K562 (cell line): ENCODE results near the gene ACAT2. TPM values are rescaled to one million over a fixed set of nuclear protein-coding genes. Genes with fewer than 3 reads are reported as not detected.

Source experiments
- ETV5 ChIP-seq: sonication (generic); formaldehyde crosslinking; IDR thresholded peaks from 2 replicates; pipeline ENCODE4 v1.4.0; 2020; ENCODE audit warnings: low read depth, mild to moderate bottlenecking, missing genetic modification reagents
- GABPB2 ChIP-seq: fragments of 250-450 bp; sonication (Bioruptor Pico); conservative IDR thresholded peaks from 2 replicates; pipeline ENCODE4 v1.5.1; 2021; ENCODE audit warnings: mild to moderate bottlenecking
- GATAD2B ChIP-seq: fragments of 450-650 bp; IDR thresholded peaks from 2 replicates; pipeline ENCODE4 v1.6.1; 2017; ENCODE audit warnings: mild to moderate bottlenecking, borderline replicate concordance
- KAT2B ChIP-seq: IDR thresholded peaks from one replicate; pipeline ENCODE4 v1.6.1; 2012; ENCODE audit warnings: low read depth, mild to moderate bottlenecking, control low read depth, inconsistent platforms, low read length, moderate library complexity
- KLF10 ChIP-seq: fragments of 250-450 bp; sonication (Bioruptor Pico); IDR thresholded peaks from 2 replicates; pipeline ENCODE4 v1.6.1; 2021; ENCODE audit warnings: matching md5 sums
- MTA3 ChIP-seq: fragments of 450-650 bp; formaldehyde crosslinking; IDR thresholded peaks from 2 replicates; pipeline ENCODE4 v1.6.1; 2017; ENCODE audit warnings: mild to moderate bottlenecking, borderline replicate concordance
- MTF1 ChIP-seq: fragments of 250-450 bp; sonication (Bioruptor Pico); IDR thresholded peaks from 2 replicates; pipeline ENCODE4 v1.9.0; 2021; ENCODE audit warnings: moderate library complexity, mild to moderate bottlenecking, inconsistent platforms, borderline replicate concordance
- PHF20 ChIP-seq: fragments of 450-650 bp; IDR thresholded peaks from 2 replicates; pipeline ENCODE4 v1.6.1; 2018; ENCODE audit not compliant: partially characterized antibody
- PURB ChIP-seq: sonication (generic); formaldehyde crosslinking; IDR thresholded peaks from 2 replicates; pipeline ENCODE4 v1.9.0; 2021; ENCODE audit warnings: low read depth, mild to moderate bottlenecking, missing genetic modification reagents
- SRSF9 ChIP-seq: fragments of 200-400 bp; formaldehyde crosslinking; IDR thresholded peaks from 2 replicates; pipeline ENCODE4 v1.6.1; 2017; ENCODE audit warnings: low read depth, low read length, borderline replicate concordance
- XRCC3 ChIP-seq: fragments of 450-650 bp; IDR thresholded peaks from 2 replicates; pipeline ENCODE4 v1.6.1; 2017; ENCODE audit warnings: mild to moderate bottlenecking, moderate library complexity
- ZFPM2 ChIP-seq: fragments of 250-450 bp; sonication (Bioruptor Pico); IDR thresholded peaks from 2 replicates; pipeline ENCODE4 v1.5.1; 2022; ENCODE audit warnings: mild to moderate bottlenecking
- ZFX ChIP-seq: sonication (generic); formaldehyde crosslinking; IDR thresholded peaks from 2 replicates; pipeline ENCODE4 v1.8.0; 2022; ENCODE audit warnings: mild to moderate bottlenecking, missing genetic modification reagents, moderate library complexity
- ZNF124 ChIP-seq: sonication (generic); formaldehyde crosslinking; IDR thresholded peaks from 2 replicates; pipeline ENCODE4 v1.8.1; 2022; ENCODE audit warnings: missing genetic modification reagents
- ZNF133 ChIP-seq: fragments of 250-450 bp; sonication (Bioruptor Pico); IDR thresholded peaks from 2 replicates; pipeline ENCODE4 v1.4.0; 2020; ENCODE audit warnings: mild to moderate bottlenecking
- ZNF140 ChIP-seq: fragments of 250-450 bp; sonication (Bioruptor Pico); IDR thresholded peaks from 2 replicates; pipeline ENCODE4 v1.8.0; 2021; ENCODE audit warnings: moderate library complexity, mild to moderate bottlenecking, inconsistent platforms
- ZNF224 ChIP-seq: sonication (generic); formaldehyde crosslinking; IDR thresholded peaks from 2 replicates; pipeline ENCODE4 v1.8.0; 2022; ENCODE audit warnings: mild to moderate bottlenecking, missing genetic modification reagents
- ZNF232 ChIP-seq: sonication (generic); formaldehyde crosslinking; IDR thresholded peaks from 2 replicates; pipeline ENCODE4 v1.8.0; 2022; ENCODE audit warnings: mild to moderate bottlenecking, missing genetic modification reagents
- ZNF316 ChIP-seq: fragments of 450-650 bp; IDR thresholded peaks from 2 replicates; pipeline ENCODE4 v1.6.1; 2016
- polyA plus RNA-seq, 8 experiments: library from polyadenylated mRNA; depleted of rRNA in 4 of 8; stranded (reverse) in 5 of 8; unstranded in 3 of 8; fragments of >200 nt; fragmentation: Nextera tagmentation in 2 of 8; fragmentation: Illumina TruSeq in 1 of 8; extraction: Ambion mirVana in 2 of 8; extraction: Trizol in 1 of 8; gene quantifications; 2 replicates each; pipeline versions ENCODE4 v1.2.1 to v1.2.3, GENCODE V29; 2011 to 2014; ENCODE audit warnings: inconsistent platforms in 1 of 8, missing spikeins in 1 of 8
- total RNA-seq, 7 experiments: library from RNA; depleted of rRNA in 6 of 7; stranded (reverse); fragments of >200 nt in 6 of 7; fragmentation: Illumina TruSeq in 2 of 7; extraction: Trizol in 2 of 7; gene quantifications; 2 replicates each; pipeline versions ENCODE4 v1.2.1 to v1.2.3, GENCODE V29; 2011 to 2021; ENCODE audit warnings: low replicate concordance in 1 of 7
- TF ChIP-seq, protein P1 (sequence below): sonication (generic); formaldehyde crosslinking; IDR thresholded peaks from 2 replicates; pipeline ENCODE4 v1.8.1; 2023; ENCODE audit warnings: mild to moderate bottlenecking, missing genetic modification reagents
- TF ChIP-seq, protein P2 (sequence below): fragments of 250-450 bp; sonication (Bioruptor Pico); IDR thresholded peaks from 2 replicates; pipeline ENCODE4 v1.5.0; 2022; ENCODE audit warnings: mild to moderate bottlenecking
- TF ChIP-seq, protein P3 (sequence below): fragments of 250-450 bp; sonication (Bioruptor Pico); IDR thresholded peaks from 2 replicates; pipeline ENCODE4 v1.5.1; 2021; ENCODE audit warnings: mild to moderate bottlenecking
- TF ChIP-seq, protein P4 (sequence below): fragments of 250-450 bp; sonication (Bioruptor Pico); IDR thresholded peaks from 2 replicates; pipeline ENCODE4 v1.8.0; 2022; ENCODE audit warnings: moderate library complexity, mild to moderate bottlenecking, inconsistent platforms
- TF ChIP-seq, protein P5 (sequence below): fragments of 250-450 bp; sonication (Bioruptor Pico); IDR thresholded peaks from 2 replicates; pipeline ENCODE4 v1.9.0; 2021; ENCODE audit warnings: mild to moderate bottlenecking

Gene ACAT2
- total and polyA plus RNA-seq, 9 of the 15 experiments (the other 6 are each of a cell fraction or from before 2014, with no cell fraction given): 63.0 to 309 (median 144) TPM

DNA sequence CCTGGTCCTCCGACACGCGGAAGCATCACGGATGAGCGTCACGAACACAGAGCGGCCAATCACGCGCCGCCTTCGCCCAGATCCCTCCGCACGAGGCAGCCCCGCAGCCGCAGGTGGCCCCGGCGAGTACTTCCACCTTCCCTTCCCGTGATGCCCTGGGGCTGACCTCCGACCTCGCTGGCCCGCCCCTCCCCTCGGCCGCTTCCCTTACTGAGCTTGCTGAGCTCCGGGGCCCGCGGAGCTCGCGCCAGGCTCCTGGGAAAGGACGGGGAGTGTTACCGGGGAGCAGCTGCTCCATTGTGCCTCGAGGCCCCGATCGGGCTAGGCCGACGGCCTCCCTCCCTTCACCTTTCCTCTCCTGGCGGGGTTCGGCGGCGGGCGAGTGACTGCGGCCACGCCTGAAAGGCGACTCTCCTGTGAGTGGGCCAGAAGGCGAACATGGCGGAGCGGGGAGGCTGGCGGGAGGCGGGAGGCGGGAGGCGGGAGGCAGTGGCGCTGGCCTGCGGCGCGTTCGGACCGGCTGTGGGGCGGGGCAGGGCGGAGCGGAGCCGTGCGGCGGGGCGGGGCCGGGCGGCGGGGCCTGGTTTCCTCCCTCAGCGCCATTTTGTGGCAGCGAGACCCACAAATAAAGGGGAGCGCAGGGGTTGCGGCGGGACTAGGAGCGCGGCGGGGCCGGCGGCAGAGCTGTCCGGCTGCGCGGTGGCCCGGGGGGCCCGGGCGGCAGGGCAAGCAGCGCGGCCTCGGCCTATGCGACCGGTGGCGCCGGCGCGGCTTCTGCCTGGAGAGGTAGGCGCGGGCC, 34.7 kb upstream of the ACAT2 start, which contains the start of gene WTAP (continued):
- TF ChIP-seq, protein P1, sequence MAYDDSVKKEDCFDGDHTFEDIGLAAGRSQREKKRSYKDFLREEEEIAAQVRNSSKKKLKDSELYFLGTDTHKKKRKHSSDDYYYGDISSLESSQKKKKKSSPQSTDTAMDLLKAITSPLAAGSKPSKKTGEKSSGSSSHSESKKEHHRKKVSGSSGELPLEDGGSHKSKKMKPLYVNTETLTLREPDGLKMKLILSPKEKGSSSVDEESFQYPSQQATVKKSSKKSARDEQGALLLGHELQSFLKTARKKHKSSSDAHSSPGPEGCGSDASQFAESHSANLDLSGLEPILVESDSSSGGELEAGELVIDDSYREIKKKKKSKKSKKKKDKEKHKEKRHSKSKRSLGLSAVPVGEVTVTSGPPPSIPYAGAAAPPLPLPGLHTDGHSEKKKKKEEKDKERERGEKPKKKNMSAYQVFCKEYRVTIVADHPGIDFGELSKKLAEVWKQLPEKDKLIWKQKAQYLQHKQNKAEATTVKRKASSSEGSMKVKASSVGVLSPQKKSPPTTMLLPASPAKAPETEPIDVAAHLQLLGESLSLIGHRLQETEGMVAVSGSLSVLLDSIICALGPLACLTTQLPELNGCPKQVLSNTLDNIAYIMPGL (CRISPR knock-in tag): peak; percentile 91
- TF ChIP-seq ZNF133 (CRISPR knock-in tag) (no peak), GATAD2B (peak; percentile 97), ZNF224 (peak; percentile 85; the same call in 1 of the 2 replicates), MTA3 (peak; percentile 96), ETV5 (CRISPR knock-in tag) (peak; percentile 92), PURB (CRISPR knock-in tag) (no peak), XRCC3 (no peak), KAT2B (no peak), MTF1 (CRISPR knock-in tag) (no peak), GABPB2 (no peak), ZNF124 (CRISPR knock-in tag) (no peak), KLF10 (CRISPR knock-in tag) (no peak), ZFX (CRISPR knock-in tag) (peak; percentile 96), PHF20 (peak; percentile 96), SRSF9 (no peak), ZNF316 (peak; percentile 67), ZFPM2 (CRISPR knock-in tag) (0 out of 2 replicates have a peak, but pooled peaks have one; percentile 5), ZNF232 (CRISPR knock-in tag) (peak; percentile 95), ZNF140 (CRISPR knock-in tag) (no peak)
- TF ChIP-seq, protein P2, sequence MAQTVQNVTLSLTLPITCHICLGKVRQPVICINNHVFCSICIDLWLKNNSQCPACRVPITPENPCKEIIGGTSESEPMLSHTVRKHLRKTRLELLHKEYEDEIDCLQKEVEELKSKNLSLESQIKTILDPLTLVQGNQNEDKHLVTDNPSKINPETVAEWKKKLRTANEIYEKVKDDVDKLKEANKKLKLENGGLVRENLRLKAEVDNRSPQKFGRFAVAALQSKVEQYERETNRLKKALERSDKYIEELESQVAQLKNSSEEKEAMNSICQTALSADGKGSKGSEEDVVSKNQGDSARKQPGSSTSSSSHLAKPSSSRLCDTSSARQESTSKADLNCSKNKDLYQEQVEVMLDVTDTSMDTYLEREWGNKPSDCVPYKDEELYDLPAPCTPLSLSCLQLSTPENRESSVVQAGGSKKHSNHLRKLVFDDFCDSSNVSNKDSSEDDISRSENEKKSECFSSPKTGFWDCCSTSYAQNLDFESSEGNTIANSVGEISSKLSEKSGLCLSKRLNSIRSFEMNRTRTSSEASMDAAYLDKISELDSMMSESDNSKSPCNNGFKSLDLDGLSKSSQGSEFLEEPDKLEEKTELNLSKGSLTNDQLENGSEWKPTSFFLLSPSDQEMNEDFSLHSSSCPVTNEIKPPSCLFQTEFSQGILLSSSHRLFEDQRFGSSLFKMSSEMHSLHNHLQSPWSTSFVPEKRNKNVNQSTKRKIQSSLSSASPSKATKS (CRISPR knock-in tag): no peak
- TF ChIP-seq, protein P3, sequence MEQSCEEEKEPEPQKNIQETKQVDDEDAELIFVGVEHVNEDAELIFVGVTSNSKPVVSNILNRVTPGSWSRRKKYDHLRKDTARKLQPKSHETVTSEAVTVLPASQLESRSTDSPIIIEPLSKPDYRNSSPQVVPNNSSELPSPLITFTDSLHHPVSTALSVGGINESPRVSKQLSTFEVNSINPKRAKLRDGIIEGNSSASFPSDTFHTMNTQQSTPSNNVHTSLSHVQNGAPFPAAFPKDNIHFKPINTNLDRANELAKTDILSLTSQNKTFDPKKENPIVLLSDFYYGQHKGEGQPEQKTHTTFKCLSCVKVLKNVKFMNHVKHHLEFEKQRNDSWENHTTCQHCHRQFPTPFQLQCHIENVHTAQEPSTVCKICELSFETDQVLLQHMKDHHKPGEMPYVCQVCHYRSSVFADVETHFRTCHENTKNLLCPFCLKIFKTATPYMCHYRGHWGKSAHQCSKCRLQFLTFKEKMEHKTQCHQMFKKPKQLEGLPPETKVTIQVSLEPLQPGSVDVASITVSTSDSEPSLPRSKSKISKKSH (CRISPR knock-in tag): no peak
- TF ChIP-seq, protein P4, sequence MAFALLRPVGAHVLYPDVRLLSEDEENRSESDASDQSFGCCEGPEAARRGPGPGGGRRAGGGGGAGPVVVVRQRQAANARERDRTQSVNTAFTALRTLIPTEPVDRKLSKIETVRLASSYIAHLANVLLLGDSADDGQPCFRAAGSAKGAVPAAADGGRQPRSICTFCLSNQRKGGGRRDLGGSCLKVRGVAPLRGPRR (CRISPR knock-in tag): no peak; the same call in 1 of the 2 replicates
- TF ChIP-seq, protein P5, sequence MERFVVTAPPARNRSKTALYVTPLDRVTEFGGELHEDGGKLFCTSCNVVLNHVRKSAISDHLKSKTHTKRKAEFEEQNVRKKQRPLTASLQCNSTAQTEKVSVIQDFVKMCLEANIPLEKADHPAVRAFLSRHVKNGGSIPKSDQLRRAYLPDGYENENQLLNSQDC (CRISPR knock-in tag): no peak; the same call in 1 of the 2 replicates
